Naive B cell (primary cell): ENCODE data around the gene TOMT. TPM values are rescaled to one million over a fixed set of nuclear protein-coding genes. Genes with fewer than 3 reads are reported as not detected.
"Not testable (repeated sequence)": the region's sequence is repeated elsewhere in the genome, so short reads cannot be mapped to it uniquely, and the experiment has no call there.

Experiments used
- ATAC-seq, 2 donors: fragments of 150-1000 bp; cut with Tn5 transposase; 2 replicates each; pipeline ENCODE4 v1.10.0; 2021; ENCODE audit warnings: low read depth in 2 of 2, mild to moderate bottlenecking in 2 of 2, moderate library complexity in 2 of 2
- DNase-seq: peaks from one replicate; pipeline ENCODE4 v3.0.0; 2022
- H3K27ac Mint-ChIP-seq, 6 donors: one replicate each; pipeline ENCODE4 v1.8.0; 2020 to 2022; ENCODE audit warnings: mild to moderate bottlenecking in 6 of 6, mixed read lengths in 6 of 6, moderate library complexity in 5 of 6, inconsistent platforms in 2 of 6
- H3K27me3 Mint-ChIP-seq, 3 donors: one replicate each; pipeline ENCODE4 v1.8.0; 2021 to 2022; ENCODE audit warnings: mixed read lengths in 3 of 3, mild to moderate bottlenecking in 1 of 3
- H3K36me3 Mint-ChIP-seq, 2 donors: one replicate each; pipeline ENCODE4 v1.8.0; 2020 to 2022; ENCODE audit warnings: mixed read lengths in 2 of 2, inconsistent platforms in 1 of 2, mild to moderate bottlenecking in 1 of 2
- H3K4me1 Mint-ChIP-seq, 3 donors: one replicate each; pipeline ENCODE4 v1.8.0; 2020 to 2022; ENCODE audit warnings: mixed read lengths in 3 of 3, inconsistent platforms in 1 of 3, mild to moderate bottlenecking in 1 of 3, moderate library complexity in 1 of 3
- H3K4me3 Mint-ChIP-seq, 8 donors: one replicate each; pipeline ENCODE4 v1.8.0; 2020 to 2022; ENCODE audit warnings: mild to moderate bottlenecking in 8 of 8, mixed read lengths in 8 of 8, moderate library complexity in 8 of 8, inconsistent platforms in 2 of 8
- H3K9me3 Mint-ChIP-seq, 7 donors: one replicate each; pipeline ENCODE4 v1.8.0; 2020 to 2022; ENCODE audit warnings: mixed read lengths in 7 of 7, mild to moderate bottlenecking in 5 of 7, inconsistent platforms in 2 of 7, moderate library complexity in 1 of 7
- polyA plus RNA-seq, 6 donors: library from polyadenylated mRNA; unstranded; fragments of 300-500 nt; fragmentation: Illumina TruSeq; gene quantifications; one replicate each; pipeline ENCODE4 v1.2.3, GENCODE V29; 2021; ENCODE audit warnings: low read depth in 6 of 6

TOMT gene
- polyA plus RNA-seq, 6 donors from 2014 or later = not detected

DNA sequence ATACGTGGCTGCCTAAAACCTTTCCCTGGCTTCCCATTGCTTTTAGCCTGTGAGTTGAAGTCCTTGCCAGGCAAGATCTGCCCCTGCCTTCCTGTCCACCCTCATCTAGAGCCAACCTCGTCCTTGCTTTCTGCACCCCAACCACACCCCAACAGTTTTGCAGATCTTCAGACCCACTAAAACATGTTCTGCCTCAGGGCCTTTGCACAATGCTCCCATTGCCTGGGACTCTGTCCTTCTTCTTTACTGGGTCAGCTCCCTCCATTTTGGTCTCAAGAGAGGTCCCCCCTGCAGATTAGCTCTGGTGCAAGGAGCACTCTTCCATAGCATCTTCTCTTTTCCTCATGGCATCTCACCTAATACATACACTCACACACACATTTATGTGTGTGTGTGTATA lies 15.2 kb downstream of the TOMT start:
- no peaks in the 10 kb centered on the region for H3K4me1 Mint-ChIP-seq
- peaks cover 0 to 13% (median 7%) of the 10 kb centered on the region in 7 donors for H3K9me3 Mint-ChIP-seq
- no peak overlapping the region for H3K27ac Mint-ChIP-seq
- peaks cover 33 to 73% (median 61%) of the 10 kb centered on the region in 3 donors for H3K27me3 Mint-ChIP-seq
- peaks cover 5 to 10% of the 10 kb centered on the region in 2 donors for H3K36me3 Mint-ChIP-seq
- no peak for ATAC-seq
- no peak overlapping the region for H3K4me3 Mint-ChIP-seq
- DNase-seq = no peak

DNA sequence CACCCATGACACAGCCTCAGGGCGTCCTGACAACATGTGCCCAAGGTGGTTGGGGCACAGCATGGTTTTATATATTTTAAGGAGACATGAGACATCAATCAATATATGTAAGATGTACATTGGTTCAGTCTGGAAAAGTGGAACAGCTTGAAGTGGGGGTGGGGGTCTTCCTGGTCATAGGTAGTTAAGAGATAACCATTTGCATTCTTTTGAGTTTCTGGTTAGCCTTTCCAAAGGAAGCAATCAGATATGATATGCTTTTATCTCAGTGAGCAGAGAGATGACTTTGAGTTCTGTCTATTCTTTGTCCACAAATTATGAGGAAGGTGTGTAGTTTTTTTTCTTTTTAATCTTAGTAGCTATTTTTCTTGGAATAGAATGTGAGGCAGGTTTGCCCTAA lies 16.9 kb downstream of the TOMT start:
- H3K36me3 Mint-ChIP-seq = peaks cover 5 to 10% of the 10 kb centered on the region in 2 donors

DNA sequence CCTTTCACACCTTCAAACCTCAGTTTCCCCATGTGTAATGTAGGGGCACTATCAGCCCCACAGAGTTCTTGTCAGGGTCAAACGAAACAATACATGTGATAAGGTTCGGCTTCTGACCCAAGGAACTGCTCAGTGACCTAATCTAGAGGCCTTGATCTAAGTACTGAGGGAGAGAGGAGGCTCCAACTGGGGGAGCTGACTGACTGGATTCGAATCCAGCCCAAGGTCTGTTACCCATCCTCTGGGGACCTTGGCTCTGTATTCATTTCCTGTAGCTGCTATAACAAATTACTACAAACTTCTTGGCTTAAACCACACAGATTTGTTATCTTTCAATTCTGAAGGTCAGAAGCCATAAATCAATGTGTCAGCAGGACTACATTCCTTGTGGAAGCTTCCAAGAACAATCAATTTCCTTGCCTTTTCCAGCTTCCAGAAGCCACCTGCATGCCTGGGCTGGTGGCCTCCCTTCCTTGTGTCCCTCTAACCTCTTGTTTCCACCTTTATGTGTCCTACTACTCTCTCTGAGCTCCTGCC lies 17.5 kb downstream of the TOMT start:
- H3K36me3 Mint-ChIP-seq = peaks cover 10 to 11% of the 10 kb centered on the region in 2 donors
- H3K27ac Mint-ChIP-seq = no peak overlapping the region
- no peaks in the 10 kb centered on the region for H3K4me1 Mint-ChIP-seq
- peaks cover 28 to 56% (median 40%) of the 10 kb centered on the region in 3 donors for H3K27me3 Mint-ChIP-seq
- no peak for ATAC-seq
- H3K4me3 Mint-ChIP-seq = no peak overlapping the region
- no peak for DNase-seq
- peaks cover 2 to 30% (median 22%) of the 10 kb centered on the region in 7 donors for H3K9me3 Mint-ChIP-seq

More for the DNA sequence above, 16.9 kb downstream of the TOMT start:
- H3K9me3 Mint-ChIP-seq = peaks cover 2 to 24% (median 18%) of the 10 kb centered on the region in 7 donors
- no peak overlapping the region for H3K27ac Mint-ChIP-seq
- peaks cover 29 to 59% (median 46%) of the 10 kb centered on the region in 3 donors for H3K27me3 Mint-ChIP-seq
- DNase-seq (no peak), ATAC-seq (no peak)
- no peak overlapping the region for H3K4me3 Mint-ChIP-seq
- no peaks in the 10 kb centered on the region for H3K4me1 Mint-ChIP-seq

DNA sequence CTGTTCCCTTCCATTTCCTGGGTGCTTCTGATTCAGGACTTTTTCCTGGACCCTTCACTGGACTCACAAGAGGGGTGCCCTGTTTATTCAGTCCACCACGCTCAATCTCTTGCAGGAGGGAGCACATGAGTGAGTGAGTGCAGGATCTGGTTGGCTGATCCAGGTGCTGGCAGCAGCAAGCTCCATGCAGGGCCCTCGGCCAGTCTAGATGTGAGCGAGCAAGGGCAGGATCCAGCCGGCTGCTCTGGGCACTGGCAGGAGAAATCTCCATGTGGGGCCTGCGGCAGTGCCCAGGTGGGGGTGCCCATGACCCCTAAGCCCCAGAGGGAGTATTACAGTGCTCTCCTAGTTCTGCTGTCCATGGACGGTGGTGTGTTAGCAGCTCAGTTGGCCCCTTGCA lies 18.3 kb downstream of the TOMT start:
- no peak overlapping the region for H3K27ac Mint-ChIP-seq
- H3K4me1 Mint-ChIP-seq = no peaks in the 10 kb centered on the region
- no peak for ATAC-seq
- peak overlapping the region in 1 of 8 donors; percentile 36 for H3K4me3 Mint-ChIP-seq
- H3K9me3 Mint-ChIP-seq = peaks cover 7 to 38% (median 30%) of the 10 kb centered on the region in 7 donors
- peaks cover 18 to 20% of the 10 kb centered on the region in 2 donors for H3K36me3 Mint-ChIP-seq
- peaks cover 24 to 55% (median 40%) of the 10 kb centered on the region in 3 donors for H3K27me3 Mint-ChIP-seq
- no peak for DNase-seq

DNA sequence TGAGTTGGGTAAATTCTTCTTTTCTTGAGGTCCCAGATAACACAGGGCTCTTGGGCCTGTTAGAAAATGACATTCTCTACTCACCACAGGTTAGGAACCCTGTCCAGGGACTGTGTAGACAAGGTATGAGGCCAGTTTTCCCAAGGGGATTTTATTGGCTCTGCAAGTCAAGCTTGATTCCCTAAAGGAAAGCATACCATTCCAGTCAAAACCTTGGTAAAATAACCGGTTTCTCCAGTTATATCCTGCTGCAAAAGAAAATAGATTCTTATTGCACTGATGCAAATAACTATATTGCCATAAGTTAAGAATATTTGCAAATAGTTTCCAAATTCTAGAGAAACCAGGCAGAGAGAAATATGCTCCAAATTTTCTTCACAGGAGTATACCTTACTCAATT lies 20.2 kb downstream of the TOMT start:
- H3K4me3 Mint-ChIP-seq = no peak overlapping the region
- ATAC-seq = no peak
- H3K36me3 Mint-ChIP-seq = peaks cover 16 to 25% of the 10 kb centered on the region in 2 donors
- peaks cover 27 to 51% (median 38%) of the 10 kb centered on the region in 3 donors for H3K27me3 Mint-ChIP-seq
- no peak overlapping the region for H3K27ac Mint-ChIP-seq
- DNase-seq = no peak
- no peaks in the 10 kb centered on the region for H3K4me1 Mint-ChIP-seq
- peaks cover 9 to 46% (median 34%) of the 10 kb centered on the region in 7 donors for H3K9me3 Mint-ChIP-seq

DNA sequence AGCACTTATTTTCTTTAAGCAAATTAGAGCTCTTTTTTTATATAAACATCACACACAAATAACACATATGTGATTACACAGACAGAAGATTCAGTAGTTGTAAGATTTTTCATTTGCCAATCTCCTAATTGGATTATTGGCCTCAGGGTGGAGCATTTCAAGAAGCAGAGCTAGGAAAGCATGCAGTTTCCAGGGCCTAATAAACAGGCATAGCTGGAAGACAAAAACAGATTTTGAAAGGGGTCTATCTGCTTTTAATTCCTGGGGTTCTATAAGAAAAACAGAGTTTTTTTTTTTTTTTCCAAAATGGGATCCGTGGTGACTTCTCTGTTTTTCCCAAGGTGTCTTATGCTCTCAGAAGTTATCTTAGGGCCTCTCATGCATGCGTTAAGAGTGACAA lies 22.2 kb downstream of the TOMT start:
- peaks cover 14 to 25% of the 10 kb centered on the region in 2 donors for H3K36me3 Mint-ChIP-seq
- DNase-seq (no peak), ATAC-seq (no peak)

DNA sequence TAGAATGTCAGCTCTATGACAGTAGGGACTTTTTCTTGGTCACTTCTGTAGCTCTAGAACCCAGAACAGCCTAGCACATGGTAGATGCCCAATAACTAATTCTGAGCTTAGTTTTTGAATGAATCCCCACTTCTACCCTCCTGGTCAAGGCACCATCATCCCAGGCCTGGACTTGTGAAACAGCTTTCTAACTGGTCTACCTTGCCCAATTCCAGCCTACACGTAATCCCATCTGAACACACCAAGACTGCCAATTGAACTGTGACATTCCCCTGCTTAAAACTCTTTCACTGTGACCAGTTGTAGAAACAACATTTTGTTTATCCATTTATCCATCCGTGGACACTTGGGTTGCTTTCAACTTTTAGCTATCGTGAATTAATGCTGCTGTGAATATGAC lies 23.7 kb downstream of the TOMT start:
- Mint-ChIP-seq H3K27me3 (peaks cover 15 to 38% (median 36%) of the 10 kb centered on the region in 3 donors), H3K36me3 (peaks cover 14 to 21% of the 10 kb centered on the region in 2 donors), H3K9me3 (peaks cover 9 to 46% (median 34%) of the 10 kb centered on the region in 7 donors), H3K27ac (no peak overlapping the region), H3K4me3 (no peak overlapping the region), H3K4me1 (no peaks in the 10 kb centered on the region)
- no peak for DNase-seq
- no peak for ATAC-seq

More for the DNA sequence above, 22.2 kb downstream of the TOMT start:
- H3K27ac Mint-ChIP-seq = no peak overlapping the region
- peaks cover 9 to 46% (median 34%) of the 10 kb centered on the region in 7 donors for H3K9me3 Mint-ChIP-seq
- H3K4me1 Mint-ChIP-seq = no peaks in the 10 kb centered on the region
- H3K27me3 Mint-ChIP-seq = peaks cover 19 to 44% (median 43%) of the 10 kb centered on the region in 3 donors
- no peak overlapping the region for H3K4me3 Mint-ChIP-seq

DNA sequence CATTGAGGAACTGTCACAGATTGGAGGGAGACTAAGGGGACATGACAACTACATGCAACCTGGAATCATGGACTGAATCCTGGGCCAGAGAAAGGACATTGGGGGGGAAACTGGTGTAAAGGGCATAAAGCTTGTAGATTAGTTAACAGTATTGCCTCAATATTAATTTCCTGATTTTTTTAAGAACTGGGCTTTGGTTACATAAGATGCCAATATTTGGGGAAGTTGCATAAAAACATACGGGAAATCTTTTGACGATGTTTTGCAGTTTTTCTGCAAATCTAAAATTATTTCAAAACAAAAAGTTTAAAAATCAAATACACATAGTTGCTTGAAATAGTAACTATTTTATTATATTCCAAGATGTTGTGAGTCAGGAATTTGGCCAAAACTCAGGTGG lies 26.9 kb downstream of the TOMT start:
- H3K27ac Mint-ChIP-seq = peak overlapping the region in 1 of 6 donors; percentile 16
- H3K27me3 Mint-ChIP-seq = peaks cover 14 to 39% (median 37%) of the 10 kb centered on the region in 3 donors
- no peak for ATAC-seq
- H3K9me3 Mint-ChIP-seq = peaks cover 8 to 22% (median 17%) of the 10 kb centered on the region in 7 donors
- no peaks in the 10 kb centered on the region for H3K4me1 Mint-ChIP-seq
- no peak overlapping the region for H3K4me3 Mint-ChIP-seq
- H3K36me3 Mint-ChIP-seq = peaks cover 14 to 15% of the 10 kb centered on the region in 2 donors
- DNase-seq = no peak

DNA sequence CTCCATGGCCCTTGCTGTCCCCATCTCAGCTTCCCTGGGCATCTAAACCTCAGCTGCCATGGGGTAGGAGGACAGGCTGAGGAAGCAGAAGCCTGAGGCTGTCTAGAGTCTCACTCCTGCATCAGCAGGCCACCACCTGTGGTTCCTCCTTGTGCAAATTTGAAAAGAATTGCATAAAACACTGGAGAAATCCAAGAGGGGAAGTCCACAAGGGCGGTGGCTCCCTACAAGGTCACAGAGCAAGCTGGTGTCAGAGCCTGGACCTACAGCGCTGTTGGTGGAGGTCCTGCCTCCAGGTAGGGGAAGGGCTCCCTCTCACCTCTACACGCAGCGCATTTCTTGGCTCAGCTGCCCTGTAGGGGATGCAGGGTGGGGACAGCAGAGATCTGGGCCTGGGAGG lies 29.7 kb downstream of the TOMT start, which contains the start of gene FOLR3:
TSS of gene FOLR3 (plus strand) at position 253 of the 400 bp plus-strand sequence. CDS start 228 bp downstream, outside the sequence.
- ATAC-seq, H3K4me1 Mint-ChIP-seq, H3K4me3 Mint-ChIP-seq, DNase-seq, H3K9me3 Mint-ChIP-seq, H3K36me3 Mint-ChIP-seq, H3K27ac Mint-ChIP-seq: not testable (repeated sequence)
- peaks cover 9 to 32% (median 31%) of the 10 kb centered on the region in 3 donors for H3K27me3 Mint-ChIP-seq

DNA sequence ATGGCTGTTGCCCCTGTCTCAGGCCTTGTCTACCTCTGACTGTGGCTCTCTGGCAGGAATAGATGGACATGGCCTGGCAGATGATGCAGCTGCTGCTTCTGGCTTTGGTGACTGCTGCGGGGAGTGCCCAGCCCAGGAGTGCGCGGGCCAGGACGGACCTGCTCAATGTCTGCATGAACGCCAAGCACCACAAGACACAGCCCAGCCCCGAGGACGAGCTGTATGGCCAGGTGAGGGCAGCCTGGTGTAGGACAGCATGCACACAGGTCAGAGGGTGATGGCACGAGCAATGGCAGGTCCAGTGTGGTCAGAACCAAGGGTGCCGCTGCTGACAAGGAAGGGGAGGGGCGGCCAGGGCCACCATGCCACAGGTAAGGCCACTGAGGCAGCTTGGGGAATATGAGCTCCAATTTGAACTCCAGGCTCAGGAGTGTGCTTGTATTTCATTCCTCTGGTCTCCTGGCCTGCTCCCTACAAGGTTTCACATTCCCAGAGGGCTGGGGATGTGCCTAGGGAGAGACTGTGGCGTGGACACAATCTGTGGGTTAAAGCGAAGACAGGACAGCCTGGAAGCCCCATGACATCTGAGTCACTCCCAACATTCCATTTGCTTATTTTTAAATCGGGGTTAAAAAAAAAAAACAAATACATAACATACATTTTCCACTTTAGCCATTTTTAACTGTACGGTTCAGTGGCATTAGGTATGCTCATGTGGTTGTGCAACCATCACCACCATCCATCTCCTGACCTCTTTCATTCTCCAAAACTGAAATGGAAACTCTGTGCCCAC lies 30.4 kb downstream of the TOMT start:
- no peaks in the 10 kb centered on the region for H3K4me1 Mint-ChIP-seq
- ATAC-seq (no peak), DNase-seq (no peak)
- H3K36me3 Mint-ChIP-seq = no peaks in the 10 kb centered on the region
- no peak overlapping the region for H3K27ac Mint-ChIP-seq
- peaks cover 10 to 34% (median 34%) of the 10 kb centered on the region in 3 donors for H3K27me3 Mint-ChIP-seq
- H3K4me3 Mint-ChIP-seq = no peak overlapping the region
- H3K9me3 Mint-ChIP-seq = peaks cover 0 to 2% (median 0%) of the 10 kb centered on the region in 7 donors

DNA sequence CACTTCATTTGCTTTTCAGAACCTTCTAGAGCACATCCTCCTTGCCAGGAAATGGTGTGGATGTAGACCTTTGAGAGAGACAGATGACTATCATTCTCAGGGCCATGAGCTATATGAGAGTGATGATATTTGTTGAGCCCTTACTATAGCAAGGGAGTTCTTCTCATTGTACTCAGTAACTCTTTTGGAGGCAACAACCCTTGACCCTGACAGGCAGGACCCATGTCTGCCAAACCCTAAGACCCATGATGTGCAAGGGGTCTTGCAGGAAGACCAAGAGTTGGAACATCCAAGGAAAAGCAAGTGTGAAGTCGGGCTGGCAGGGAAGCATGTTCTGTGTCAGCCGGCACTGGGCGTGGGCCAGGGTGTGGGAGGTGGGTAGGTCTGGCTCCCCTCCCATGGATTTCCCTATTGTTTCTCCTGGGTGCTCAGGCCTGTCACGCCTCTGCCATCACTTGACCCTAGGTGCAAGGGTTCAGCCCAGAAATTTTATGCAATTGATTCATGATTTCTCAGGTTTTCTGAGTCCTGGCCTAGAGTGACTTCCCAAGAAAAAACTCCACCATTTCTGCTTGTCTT lies 31.0 kb downstream of the TOMT start:
- Mint-ChIP-seq H3K27ac (peak overlapping the region in 1 of 6 donors; percentile 38), H3K4me3 (no peak overlapping the region), H3K4me1 (no peaks in the 10 kb centered on the region), H3K9me3 (peaks cover 0 to 2% (median 0%) of the 10 kb centered on the region in 7 donors), H3K36me3 (no peaks in the 10 kb centered on the region), H3K27me3 (peaks cover 15 to 41% (median 40%) of the 10 kb centered on the region in 3 donors)
- ATAC-seq (no peak), DNase-seq (no peak)

DNA sequence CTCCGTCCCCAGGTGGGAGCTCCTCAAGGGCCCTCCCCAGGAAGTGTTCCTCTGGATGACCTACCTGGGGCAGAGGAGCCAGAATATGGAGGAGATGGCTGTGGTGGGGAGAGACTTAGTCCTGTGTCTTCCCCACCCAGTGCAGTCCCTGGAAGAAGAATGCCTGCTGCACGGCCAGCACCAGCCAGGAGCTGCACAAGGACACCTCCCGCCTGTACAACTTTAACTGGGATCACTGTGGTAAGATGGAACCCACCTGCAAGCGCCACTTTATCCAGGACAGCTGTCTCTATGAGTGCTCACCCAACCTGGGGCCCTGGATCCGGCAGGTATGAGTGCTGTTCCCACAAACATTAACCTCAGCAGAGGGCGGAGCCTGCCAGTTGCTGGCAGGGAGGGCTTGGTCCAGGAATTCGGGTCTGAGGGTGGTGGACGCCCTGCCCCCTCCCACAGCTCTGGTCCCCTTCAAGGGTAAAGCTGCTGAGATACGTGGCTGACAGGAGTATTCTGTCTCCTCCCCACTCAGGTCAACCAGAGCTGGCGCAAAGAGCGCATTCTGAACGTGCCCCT lies 33.2 kb downstream of the TOMT start:
- no peak for ATAC-seq
- DNase-seq = no peak
- H3K4me1 Mint-ChIP-seq = peaks cover 0 to 3% (median 3%) of the 10 kb centered on the region in 3 donors
- H3K27me3 Mint-ChIP-seq = peaks cover 14 to 33% (median 32%) of the 10 kb centered on the region in 3 donors
- H3K4me3 Mint-ChIP-seq = no peak overlapping the region
- no peaks in the 10 kb centered on the region for H3K36me3 Mint-ChIP-seq
- H3K9me3 Mint-ChIP-seq = no peaks in the 10 kb centered on the region
- no peak overlapping the region for H3K27ac Mint-ChIP-seq

DNA sequence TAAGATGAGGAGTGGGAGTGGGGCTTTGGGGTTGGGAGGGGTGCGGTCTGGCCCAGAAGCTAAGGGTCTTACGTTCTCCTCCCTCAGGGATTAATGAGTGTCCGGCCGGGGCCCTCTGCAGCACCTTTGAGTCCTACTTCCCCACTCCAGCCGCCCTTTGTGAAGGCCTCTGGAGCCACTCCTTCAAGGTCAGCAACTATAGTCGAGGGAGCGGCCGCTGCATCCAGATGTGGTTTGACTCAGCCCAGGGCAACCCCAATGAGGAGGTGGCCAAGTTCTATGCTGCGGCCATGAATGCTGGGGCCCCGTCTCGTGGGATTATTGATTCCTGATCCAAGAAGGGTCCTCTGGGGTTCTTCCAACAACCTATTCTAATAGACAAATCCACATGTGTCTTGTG lies 33.8 kb downstream of the TOMT start:
- H3K4me1 Mint-ChIP-seq = peaks cover 0 to 5% (median 4%) of the 10 kb centered on the region in 3 donors
- DNase-seq (no peak), ATAC-seq (no peak)
- no peaks in the 10 kb centered on the region for H3K36me3 Mint-ChIP-seq
- H3K27ac Mint-ChIP-seq = no peak overlapping the region
- H3K9me3 Mint-ChIP-seq = no peaks in the 10 kb centered on the region
- peaks cover 16 to 33% (median 32%) of the 10 kb centered on the region in 3 donors for H3K27me3 Mint-ChIP-seq
- no peak overlapping the region for H3K4me3 Mint-ChIP-seq
